Measurements from ENCODE around the gene HDAC8.
"Not testable (repeated sequence)": the region's sequence is repeated elsewhere in the genome, so short reads cannot be mapped to it uniquely, and the experiment has no call there.

HDAC8 gene

GRCh38 chrX:72536542-72536941 is 36.1 kb downstream of the HDAC8 start:
- no peak for DNase-seq (ENCODE audit: low read depth in 2 of 2)

DNA sequence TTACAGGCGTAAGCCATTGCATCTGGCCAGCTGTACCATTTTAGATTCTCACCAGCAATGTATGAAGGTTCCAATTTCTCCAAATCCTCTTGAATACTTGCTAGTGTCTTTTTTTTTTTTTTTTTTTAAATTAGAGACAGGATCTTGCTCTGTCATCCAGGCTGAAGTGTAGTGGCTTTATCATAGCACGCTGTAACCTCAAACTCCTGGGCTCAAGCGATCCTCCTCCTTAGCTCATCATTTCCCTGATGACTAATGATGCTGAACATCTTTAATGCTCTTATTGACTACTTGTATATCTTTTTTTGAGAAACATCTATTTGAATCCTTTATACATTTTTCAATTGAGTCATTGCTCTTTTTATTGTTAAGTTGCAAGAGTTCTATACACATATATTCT is 40.3 kb downstream of the HDAC8 start:
- DNase-seq (ENCODE audit: low read depth in 2 of 2): no peak

GRCh38 chrX:72526534-72527508 is 45.8 kb downstream of the HDAC8 start:
- no peak for DNase-seq (ENCODE audit: low read depth in 2 of 2)

- DNase-seq (ENCODE audit: low read depth in 2 of 2): no peak
Observed at GRCh38 chrX:72498782-72499181, 73.9 kb downstream of the HDAC8 start.

GRCh38 chrX:72495046-72495445 is 77.6 kb downstream of the HDAC8 start:
- peak in 1 of 2 experiments; percentile 9 for DNase-seq (ENCODE audit: low read depth in 2 of 2)

DNA sequence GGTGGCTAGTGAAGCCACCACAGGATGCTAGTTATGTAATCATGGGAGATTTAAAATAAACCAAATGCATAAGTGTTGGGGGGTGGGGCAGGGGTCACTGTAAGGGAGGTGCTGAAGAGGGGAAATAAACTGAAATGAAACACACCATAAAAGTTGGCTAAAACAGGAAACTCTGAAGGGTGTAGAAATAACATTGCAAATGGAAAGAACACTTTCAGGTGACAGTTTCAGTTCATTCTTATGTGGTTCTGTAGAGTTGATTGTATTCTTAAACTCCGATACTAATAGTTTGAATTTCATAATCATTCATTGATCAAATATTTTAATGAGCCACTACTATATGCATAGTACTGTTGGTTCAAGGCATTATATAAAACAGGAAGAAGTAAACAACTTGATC is 80.1 kb downstream of the HDAC8 start:
- no peak for DNase-seq (ENCODE audit: low read depth in 2 of 2)

DNA sequence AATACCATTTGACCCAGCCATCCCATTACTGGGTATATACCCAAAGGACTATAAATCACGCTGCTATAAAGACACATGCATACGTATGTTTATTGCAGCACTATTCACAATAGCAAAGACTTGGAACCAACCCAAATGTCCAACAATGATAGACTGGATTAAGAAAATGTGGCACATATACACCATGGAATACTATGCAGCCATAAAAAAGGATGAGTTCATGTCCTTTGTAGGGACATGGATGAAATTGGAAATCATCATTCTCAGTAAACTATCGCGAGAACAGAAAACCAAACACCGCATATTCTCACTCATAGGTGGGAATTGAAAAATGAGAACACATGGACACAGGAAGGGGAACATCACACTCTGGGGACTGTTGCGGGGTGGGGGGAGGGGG is 82.4 kb downstream of the HDAC8 start:
- DNase-seq (ENCODE audit: low read depth in 2 of 2): not testable (repeated sequence)

GRCh38 chrX:72487661-72488060 is 85.0 kb downstream of the HDAC8 start:
- no peak for DNase-seq (ENCODE audit: low read depth in 2 of 2)

- no peak for DNase-seq (ENCODE audit: low read depth in 2 of 2)
Observed at GRCh38 chrX:72479324-72480274, 93.0 kb downstream of the HDAC8 start.

DNA sequence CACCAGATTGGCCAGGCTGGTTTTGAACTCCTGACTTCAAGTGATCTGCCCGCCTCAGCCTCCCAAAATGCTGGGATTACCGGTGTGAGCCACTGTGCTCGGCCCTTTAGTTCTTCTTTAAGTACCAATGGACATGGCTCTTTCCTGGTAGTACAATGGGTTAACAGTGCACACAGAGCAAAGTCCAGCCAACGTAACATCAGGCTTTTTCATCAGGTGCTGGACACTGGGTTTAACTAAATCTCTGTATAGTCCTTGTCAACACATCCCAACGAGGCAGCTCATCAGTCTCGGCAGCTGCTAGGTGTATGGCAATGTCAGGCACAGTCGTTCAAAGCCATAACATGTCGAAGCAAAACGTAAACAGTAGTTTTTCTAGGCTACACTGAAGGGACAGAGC is 93.8 kb downstream of the HDAC8 start:
- no peak for DNase-seq (ENCODE audit: low read depth in 2 of 2)

DNA sequence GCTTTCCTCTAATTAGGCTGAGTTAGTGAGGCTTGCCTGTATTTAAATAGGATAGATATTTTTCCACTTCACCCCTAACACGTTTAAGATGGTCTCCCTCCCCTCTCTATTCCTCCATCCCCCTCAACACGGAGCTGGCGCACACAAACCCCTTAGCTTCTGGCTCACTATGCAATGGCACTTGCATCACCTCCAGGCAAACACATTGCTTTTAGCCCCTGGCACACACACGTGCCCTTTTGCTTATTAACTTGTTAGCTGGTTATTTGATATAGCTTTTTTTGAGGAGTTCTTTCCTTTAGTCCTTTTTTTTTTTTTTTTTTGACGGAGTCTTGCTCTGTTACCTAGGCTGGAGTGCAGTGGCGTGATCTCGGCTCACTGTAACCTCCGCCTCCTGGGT is 94.3 kb downstream of the HDAC8 start:
- DNase-seq (ENCODE audit: low read depth in 2 of 2): no peak

DNA sequence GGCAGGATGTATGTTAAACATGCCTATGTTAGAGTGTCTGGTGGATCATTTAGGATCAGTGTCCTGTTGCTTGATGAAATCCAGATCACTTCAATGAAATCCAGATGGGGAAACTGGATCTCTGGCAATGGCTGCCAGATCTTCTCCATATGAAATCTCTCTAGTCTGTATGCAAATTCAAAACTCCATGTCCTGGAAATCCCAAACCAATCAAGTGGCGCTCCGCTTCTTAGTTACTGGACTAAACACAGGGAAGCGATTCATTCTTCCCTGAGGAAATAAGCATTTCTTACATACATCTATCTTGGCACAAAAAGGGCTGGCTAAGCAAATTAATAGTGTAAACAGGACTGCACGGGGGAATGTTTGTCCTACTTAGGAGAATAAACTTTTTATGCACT is 94.9 kb downstream of the HDAC8 start:
- peak in 1 of 2 experiments; percentile 3 for DNase-seq (ENCODE audit: low read depth in 2 of 2)

DNA sequence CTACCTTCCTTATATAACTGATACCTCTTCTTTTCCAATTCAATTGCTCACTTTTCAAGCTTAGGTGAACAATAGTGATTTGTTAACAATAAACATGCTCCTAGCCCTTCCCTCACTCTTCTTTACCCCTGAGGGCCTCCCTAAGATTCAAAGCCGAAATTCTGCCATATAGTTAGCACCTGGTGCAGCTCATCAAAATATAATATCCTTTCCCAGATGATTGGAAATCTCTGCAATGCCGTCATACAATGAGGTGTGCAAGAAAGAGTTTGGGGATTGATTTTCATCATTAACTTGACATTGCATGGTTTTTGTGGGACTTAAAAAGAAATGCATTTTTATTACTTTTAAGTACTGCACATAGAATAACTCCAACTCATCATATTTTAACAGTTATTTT is 95.3 kb downstream of the HDAC8 start:
- no peak for DNase-seq (ENCODE audit: low read depth in 2 of 2)

GRCh38 chrX:72475952-72476668 is 96.5 kb downstream of the HDAC8 start:
- no peak for DNase-seq (ENCODE audit: low read depth in 2 of 2)

DNA sequence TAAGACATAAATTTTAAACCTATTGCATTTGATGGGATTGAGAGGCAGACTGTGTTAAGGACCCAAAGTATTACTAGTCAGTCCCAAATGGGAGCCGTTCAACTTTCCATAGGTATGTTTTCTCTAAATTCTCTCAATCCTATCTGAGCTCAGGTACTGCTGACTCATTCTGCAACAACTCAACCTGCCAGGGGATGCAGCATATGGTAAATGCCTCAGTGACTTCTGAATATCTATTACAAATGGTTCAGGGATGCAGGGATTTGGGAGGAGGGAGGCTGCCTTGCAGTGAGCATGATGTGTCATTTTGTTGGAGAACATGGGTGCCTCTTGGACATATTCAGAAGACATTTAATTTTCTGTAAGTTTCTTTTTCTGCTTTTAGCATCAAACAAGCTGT is 97.3 kb downstream of the HDAC8 start:
- no peak for DNase-seq (ENCODE audit: low read depth in 2 of 2)

DNA sequence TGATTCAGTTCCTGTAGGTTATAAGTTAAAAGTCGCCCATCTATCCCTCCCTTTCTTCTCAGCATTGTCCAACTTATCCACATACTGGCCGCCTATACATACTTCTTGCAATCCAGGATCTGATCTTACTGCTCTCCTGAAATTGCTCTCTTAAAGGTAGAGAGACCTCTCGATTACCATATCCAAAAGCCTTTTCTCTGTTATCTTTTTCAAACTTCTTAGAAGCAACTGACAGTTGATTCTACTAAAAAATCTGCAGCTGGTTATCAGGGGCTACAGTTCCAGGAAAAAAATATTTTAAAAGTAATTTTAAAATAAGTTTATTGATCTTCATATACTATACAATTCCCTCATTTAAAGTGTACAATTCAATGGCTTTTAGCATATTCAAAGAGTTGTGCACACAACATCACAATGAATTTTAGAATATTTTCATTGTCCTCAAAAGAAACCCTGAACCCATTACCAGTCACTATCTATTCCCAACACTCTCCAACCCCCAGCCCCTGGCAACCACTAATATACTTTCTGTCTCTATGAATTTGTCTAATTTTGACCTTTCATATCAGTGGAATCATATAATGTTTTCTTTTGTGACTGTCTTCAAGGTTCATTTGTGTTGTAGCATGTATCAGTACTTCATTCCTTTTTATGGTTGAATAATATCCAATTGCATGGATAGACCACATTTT is 102.0 kb downstream of the HDAC8 start:
- no peak for DNase-seq (ENCODE audit: low read depth in 2 of 2)

- no peak for DNase-seq (ENCODE audit: low read depth in 2 of 2)
Observed at GRCh38 chrX:72470117-72470516, 102.5 kb downstream of the HDAC8 start.

GRCh38 chrX:72468607-72469006 is 104.0 kb downstream of the HDAC8 start:
- DNase-seq (ENCODE audit: low read depth in 2 of 2): no peak

DNA sequence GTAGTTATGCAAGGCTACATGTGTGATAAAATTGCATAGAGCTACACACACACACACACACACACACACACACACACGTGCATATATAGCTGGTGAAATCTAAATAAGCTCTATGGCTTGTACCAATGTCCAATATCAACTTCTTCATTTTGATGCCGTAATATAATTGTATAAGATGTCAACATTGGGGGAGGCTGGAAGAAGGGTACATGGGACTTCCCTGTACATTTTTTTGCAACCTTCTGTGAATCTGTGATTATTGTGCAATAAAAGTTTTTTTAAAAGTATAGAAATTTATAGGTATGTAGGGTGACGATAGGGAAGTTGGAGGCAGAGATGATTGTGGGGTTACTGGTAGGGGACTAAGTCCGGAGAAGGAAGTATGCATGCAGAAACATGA is 105.5 kb downstream of the HDAC8 start:
- DNase-seq (ENCODE audit: low read depth in 2 of 2): no peak

- no peak for DNase-seq (ENCODE audit: low read depth in 2 of 2)
Observed at GRCh38 chrX:72466493-72466892, 106.2 kb downstream of the HDAC8 start.

DNA sequence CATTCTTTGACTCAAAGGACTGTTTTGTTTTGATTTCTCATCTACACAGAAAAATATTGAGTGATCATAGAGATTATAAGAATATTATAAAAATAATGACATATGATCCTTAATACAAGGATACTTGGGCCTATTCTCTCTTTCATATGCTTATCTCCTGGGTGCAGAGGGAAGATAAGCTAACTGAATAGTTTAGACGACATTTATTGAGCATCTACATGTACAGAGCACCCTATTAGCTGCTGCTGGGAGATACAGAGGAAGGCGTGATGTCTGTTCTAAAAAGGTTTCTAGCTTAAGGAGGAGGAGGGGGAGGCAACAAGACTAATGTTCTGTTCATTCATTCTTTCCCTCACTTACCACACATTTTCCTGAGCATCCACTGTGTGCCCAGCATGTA is 106.8 kb downstream of the HDAC8 start:
- DNase-seq (ENCODE audit: low read depth in 2 of 2): no peak
